HG02678 (cell line): ENCODE measurements around the gene TOMM70.
A peak's percentile ranks its signal among the peaks of the same experiment; 100 is the strongest.
"Not testable (repeated sequence)": the region's sequence is repeated elsewhere in the genome, so short reads cannot be mapped to it uniquely, and the experiment has no call there.

Experiments
- ATAC-seq: cut with Tn5 transposase; IDR thresholded peaks from one replicate; pipeline ENCODE4 v1.9.1; 2021; ENCODE audit warnings: mild to moderate bottlenecking, moderate library complexity; ENCODE audit not compliant: unreplicated experiment

The TOMM70 gene

GRCh38 chr3:100368441-100368840, 32.4 kb downstream of the TOMM70 start:
- ATAC-seq: no peak

DNA sequence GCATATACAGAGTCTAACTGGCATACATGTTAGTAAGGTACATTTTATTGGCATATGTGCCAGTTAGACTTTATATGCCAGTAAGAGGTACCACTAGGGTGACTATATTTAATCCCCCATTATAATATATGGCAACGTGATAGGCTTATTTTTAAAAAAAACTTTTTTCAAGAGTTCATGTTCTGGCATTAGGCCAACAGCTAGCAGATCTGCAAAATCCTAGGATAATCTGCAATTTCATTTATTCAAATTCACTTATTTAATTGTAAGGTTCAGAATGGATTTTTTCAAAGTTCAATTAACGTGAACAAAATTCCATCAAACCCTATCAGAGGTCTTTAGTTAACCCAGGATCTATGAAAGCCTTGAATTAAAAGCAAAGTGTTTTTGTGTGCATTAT, 34.5 kb downstream of the TOMM70 start:
- no peak for ATAC-seq

- no peak for ATAC-seq
These were observed 36.5 kb downstream of the TOMM70 start for GRCh38 chr3:100364421-100364820.

DNA sequence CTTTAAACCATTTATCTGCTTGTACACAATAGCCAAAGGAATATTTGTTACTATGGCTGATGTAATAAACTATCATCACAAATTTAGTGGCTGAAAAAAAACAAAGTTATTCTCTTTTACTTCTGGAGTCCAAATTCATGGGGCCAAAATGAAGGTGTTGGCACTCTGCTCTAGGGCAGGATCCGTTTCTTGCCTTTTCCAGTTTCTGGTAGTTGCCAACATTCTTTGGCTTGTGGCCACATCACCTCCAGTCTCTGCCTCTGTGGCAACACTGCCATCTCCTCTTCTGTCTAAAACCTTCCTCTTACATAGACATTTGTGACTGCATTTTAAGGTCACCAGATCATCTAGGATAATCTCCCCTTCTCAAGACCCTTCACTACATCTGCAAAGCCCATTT, 39.0 kb downstream of the TOMM70 start:
- ATAC-seq: no peak

GRCh38 chr3:100360757-100361496, 40.0 kb downstream of the TOMM70 start:
- no peak for ATAC-seq

DNA sequence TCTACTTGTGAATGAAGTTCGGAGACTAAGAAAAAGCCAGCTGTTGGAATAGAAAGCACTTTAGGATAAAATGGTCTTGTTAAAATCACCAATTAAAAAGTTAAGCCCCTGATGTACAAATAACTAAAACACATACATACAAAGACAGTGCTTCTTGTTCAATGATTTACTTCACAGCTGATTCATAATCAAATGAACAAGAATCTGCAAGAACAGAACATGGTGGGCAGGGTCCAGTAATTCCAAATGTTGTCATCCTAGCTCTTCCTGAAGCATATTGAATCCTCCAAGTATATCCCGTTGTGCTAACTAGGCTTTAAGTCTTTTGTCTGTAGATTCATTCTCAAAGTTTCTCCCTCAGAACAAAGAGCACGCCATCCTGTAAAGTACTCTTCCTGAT, 41.9 kb downstream of the TOMM70 start:
- ATAC-seq: no peak

DNA sequence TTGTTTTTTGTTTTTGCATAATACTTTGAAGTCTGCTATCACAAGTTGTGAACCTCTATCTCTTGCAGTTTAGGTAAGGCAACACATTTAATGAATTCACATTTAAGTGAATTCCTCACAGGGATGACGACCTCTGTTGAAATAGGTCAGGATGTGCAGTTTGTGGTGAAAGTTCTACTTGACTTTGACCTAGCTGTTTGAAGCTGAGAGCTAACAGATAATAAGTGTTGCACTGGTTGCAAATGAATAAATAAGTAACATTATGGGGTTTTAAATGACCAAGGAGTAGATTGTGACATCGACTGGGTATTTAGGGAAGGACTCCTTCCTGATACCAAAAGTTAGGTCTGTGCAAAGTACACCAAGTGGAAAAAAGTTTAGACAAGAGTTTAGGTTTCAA, 42.5 kb downstream of the TOMM70 start:
- ATAC-seq: no peak

DNA sequence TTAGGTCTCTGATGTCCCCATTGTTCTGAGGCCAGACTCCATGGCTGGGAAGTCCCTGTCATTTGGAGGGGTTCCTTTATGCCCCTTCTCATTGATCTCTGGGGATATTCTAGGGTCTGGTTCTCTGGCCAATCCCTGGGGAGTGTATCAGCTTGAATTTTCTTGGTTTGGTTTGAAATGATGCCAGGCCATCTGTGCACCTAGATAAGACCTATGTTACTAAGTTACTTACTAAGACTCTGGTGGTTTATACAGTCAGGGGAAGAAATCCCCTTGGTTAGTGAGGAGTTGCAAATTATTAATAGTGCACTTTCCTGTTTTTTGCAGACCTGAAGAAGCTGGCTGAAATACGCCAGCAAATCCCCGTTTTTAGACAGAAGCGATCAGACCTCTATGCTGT, 46.0 kb downstream of the TOMM70 start:
- peak; percentile 72 for ATAC-seq

DNA sequence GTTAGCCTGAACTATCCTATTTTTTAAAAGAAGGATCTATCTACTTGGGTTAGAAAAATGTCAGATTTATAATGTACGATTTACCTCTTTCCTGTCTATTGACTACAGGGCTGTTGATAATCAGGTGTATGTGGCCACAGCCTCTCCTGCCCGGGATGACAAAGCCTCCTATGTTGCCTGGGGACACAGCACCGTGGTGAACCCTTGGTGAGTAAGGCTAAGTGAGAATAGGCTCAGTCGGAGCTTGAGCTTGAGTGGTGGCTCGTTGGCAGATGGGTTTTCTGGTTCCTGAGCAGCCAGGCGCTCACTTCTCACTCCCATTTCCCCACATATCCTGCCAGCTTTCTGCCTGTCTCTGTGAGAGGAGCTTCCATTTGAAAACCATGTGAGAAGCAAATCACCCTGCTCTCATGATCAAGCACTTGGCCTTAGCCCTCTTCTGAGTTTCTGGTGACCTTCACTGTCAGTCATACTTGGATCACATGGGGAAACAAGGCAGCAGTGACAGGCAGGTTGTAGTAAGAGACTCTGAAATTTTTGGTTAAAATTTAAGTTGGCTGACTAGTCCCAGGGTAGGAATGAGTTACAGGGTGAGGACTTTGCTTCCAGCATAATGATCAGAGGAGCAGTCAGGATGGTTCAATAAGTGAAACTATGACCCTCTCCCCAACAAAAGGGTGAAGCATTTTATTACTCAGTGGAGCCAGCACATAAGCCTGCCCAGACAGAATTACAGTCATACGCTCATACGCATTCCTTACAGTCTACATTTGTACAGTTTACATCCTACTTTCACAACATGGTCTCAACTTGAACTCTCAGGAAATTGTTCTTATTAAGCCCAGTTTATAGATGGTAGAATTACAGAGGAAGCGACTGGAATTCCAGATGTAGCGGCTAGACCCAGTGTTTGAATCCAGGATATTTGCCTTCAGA, 48.3 kb downstream of the TOMM70 start:
- no peak for ATAC-seq

- not testable (repeated sequence) for ATAC-seq
These were observed 49.1 kb downstream of the TOMM70 start for GRCh38 chr3:100351770-100352169.

DNA sequence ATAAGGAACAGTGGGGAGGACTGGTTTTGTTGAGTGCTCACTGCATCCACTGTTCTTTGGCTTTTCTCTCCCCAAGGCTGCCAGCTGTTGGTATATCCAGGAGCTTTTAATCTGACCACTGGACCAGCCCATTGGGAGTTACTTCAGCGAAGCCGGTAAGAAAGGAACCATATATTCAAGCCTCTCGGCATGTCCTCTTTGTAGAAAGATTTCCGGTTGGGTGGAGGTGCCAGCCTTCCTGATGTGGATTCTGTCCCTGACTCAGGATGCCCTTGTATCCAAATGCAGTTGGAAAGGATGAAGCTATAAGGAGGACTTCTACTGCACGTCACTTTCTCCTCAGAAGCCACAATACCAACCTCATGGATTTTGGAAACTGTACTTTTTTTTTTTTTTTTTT, 52.2 kb downstream of the TOMM70 start:
- no peak for ATAC-seq

DNA sequence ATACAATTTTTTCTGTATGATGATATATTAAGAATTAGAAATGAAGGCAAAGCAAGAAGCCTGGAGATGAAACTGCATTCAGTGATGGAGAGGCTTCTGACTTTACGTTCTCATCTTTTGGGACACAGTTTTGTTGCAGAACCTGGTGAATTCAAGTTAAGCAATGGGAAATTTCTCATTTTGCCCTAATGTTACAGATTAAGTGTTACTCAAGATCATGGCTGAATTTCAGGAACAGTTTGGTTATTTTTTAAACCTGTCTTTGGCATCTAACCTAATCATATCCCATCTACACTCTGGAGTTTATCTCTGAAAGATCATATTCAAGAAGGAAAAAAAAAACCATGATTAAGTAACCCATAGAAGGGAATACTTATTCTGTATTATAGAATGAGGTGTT, 60.4 kb downstream of the TOMM70 start:
- ATAC-seq: no peak

DNA sequence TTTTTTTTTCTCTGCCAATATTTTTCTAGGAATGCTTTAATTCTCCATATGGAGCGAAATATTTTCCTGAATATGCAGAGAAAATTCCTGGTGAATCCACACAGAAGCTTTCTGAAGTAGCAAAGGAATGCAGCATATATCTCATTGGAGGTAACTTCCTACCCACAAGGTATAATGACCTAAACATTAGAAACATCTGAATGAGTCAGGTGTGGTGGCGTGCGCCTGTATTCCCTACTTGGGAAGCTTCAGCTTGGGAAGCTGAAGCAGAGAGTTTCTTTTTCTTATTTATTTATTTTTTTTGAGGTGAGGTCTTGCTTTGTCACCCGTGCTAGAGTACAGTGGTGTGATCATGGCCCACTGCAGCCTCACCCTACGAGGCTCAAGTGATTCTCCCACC, 61.1 kb downstream of the TOMM70 start:
- ATAC-seq: no peak

- ATAC-seq: no peak
These were observed 62.0 kb downstream of the TOMM70 start for GRCh38 chr3:100338911-100339310.

- ATAC-seq: not testable (repeated sequence)
These were observed 64.7 kb downstream of the TOMM70 start for GRCh38 chr3:100336229-100336628.

GRCh38 chr3:100335434-100335833, 65.5 kb downstream of the TOMM70 start:
- peak; percentile 38 for ATAC-seq

GRCh38 chr3:100334488-100335351, 66.2 kb downstream of the TOMM70 start, which contains the start of gene NIT2:
NIT2 (plus strand) TSS chr3:100334757; CDS start chr3:100334792, 35 bp downstream.
- peak; percentile 97 for ATAC-seq

- no peak for ATAC-seq
These were observed 66.9 kb downstream of the TOMM70 start for GRCh38 chr3:100333970-100334487.

- ATAC-seq: no peak
These were observed 67.8 kb downstream of the TOMM70 start for GRCh38 chr3:100333051-100333450.

DNA sequence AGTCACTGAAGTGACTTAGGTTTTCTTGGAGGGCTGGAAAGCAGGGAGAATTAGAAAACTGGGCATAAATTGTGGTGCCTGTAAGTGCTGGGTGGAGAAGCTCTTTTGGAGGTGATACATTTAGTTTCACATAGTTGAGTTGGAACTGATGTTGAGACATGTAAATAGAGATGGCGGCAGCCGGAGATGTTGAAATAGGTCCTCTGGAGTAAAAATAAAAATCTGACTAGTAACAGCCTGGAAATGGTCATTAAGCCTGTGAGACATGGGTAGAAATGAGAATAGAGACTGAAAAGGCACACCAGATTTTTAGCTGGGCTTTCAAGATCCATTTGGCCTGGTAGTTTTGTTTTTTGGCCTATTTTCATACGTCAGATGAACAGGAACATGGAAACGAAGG, 69.2 kb downstream of the TOMM70 start:
- no peak for ATAC-seq

DNA sequence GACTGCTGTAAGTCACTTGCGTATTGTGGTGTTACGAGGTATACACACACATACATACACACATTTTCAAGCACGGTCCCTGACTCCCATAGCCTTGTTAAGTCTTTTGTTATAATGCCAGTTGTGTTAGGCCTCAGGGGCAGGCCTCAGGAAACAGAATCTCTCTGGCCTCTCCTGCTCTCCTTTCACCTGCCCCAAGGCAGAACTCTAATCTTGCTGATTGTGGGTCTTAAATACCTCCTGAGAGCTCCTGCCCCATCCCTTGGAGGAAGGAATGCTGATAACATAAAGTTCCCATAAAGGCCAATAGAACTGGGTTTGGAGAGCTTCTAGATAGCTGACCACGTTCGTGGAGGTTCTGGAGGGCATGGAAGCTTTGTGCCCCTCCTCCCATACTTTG, 70.2 kb downstream of the TOMM70 start:
- no peak for ATAC-seq
